Neuronal stem cell (in vitro differentiated cells): Measurements from ENCODE around the gene RPP38.

Source experiments
- DNase-seq: peaks from one replicate; pipeline ENCODE4 v3.0.0-alpha.2; 2013; ENCODE audit warnings: low spot score
- H2AFZ ChIP-seq: one replicate; pipeline ENCODE4 v1.6.1; 2013; ENCODE audit warnings: mild to moderate bottlenecking, low read length, inconsistent platforms
- H2AK5ac ChIP-seq: 2 replicates; pipeline ENCODE4 v1.6.1; 2013; ENCODE audit warnings: low read depth, mild to moderate bottlenecking, inconsistent platforms, low read length, moderate library complexity, mixed read lengths
- H2BK120ac ChIP-seq: 2 replicates; pipeline ENCODE4 v1.6.1; 2013; ENCODE audit warnings: low read depth, mild to moderate bottlenecking, inconsistent platforms, low read length, moderate library complexity, mixed read lengths
- H2BK12ac ChIP-seq: one replicate; pipeline ENCODE4 v1.6.1; 2013; ENCODE audit warnings: low read length, inconsistent platforms
- H2BK15ac ChIP-seq: 2 replicates; pipeline ENCODE4 v1.6.1; 2013; ENCODE audit warnings: mild to moderate bottlenecking, low read length, inconsistent platforms, mixed read lengths
- H2BK5ac ChIP-seq: one replicate; pipeline ENCODE4 v1.6.1; 2013; ENCODE audit warnings: inconsistent platforms, mild to moderate bottlenecking, low read length, moderate library complexity
- H3K14ac ChIP-seq: one replicate; pipeline ENCODE4 v1.6.1; 2013; ENCODE audit warnings: low read length, inconsistent platforms
- H3K18ac ChIP-seq: 2 replicates; pipeline ENCODE4 v1.6.1; 2013; ENCODE audit warnings: low read length, inconsistent platforms
- H3K23ac ChIP-seq: 2 replicates; pipeline ENCODE4 v1.6.1; 2013; ENCODE audit warnings: low read depth, mild to moderate bottlenecking, mixed read lengths, low read length, inconsistent platforms; ENCODE audit not compliant: poor library complexity
- H3K27ac ChIP-seq: replicated peaks from 3 replicates; pipeline ENCODE4 v1.5.1; 2013; ENCODE audit warnings: low read length, inconsistent platforms
- H3K27me3 ChIP-seq, 3 experiments: 2 replicates each; pipeline ENCODE4 v1.6.1; 2013; ENCODE audit warnings: low read length in 3 of 3, mild to moderate bottlenecking in 2 of 3, inconsistent platforms in 1 of 3, low read depth in 1 of 3, mixed read lengths in 1 of 3, moderate library complexity in 1 of 3; ENCODE audit not compliant: control insufficient read depth in 3 of 3, insufficient read depth in 3 of 3
- H3K36me3 ChIP-seq, 2 donors: replicated peaks in 1 of 2; 2 replicates each; pipeline ENCODE4 v1.6.1; 2013; ENCODE audit warnings: low read length in 2 of 2; ENCODE audit not compliant: control insufficient read depth in 2 of 2, insufficient read depth in 2 of 2
- H3K4ac ChIP-seq: 2 replicates; pipeline ENCODE4 v1.6.1; 2013; ENCODE audit warnings: inconsistent platforms, mild to moderate bottlenecking, low read length, moderate library complexity
- H3K4me1 ChIP-seq, 2 donors: 1 replicate in 1 of 2; 2 replicates in 1 of 2; pipeline ENCODE4 v1.6.1; 2013; ENCODE audit warnings: low read length in 2 of 2, low read depth in 1 of 2; ENCODE audit not compliant: control insufficient read depth in 2 of 2, insufficient read depth in 1 of 2
- H3K4me2 ChIP-seq: one replicate; pipeline ENCODE4 v1.6.1; 2013; ENCODE audit warnings: mild to moderate bottlenecking, low read length, inconsistent platforms; ENCODE audit not compliant: insufficient read depth, poor library complexity, severe bottlenecking
- H3K4me3 ChIP-seq, 2 donors: 2 replicates each; pipeline ENCODE4 v1.5.1; 2013; ENCODE audit warnings: low read length in 2 of 2, mild to moderate bottlenecking in 2 of 2, inconsistent platforms in 1 of 2, moderate library complexity in 1 of 2
- H3K79me1 ChIP-seq: one replicate; pipeline ENCODE4 v1.6.1; 2013; ENCODE audit warnings: low read depth, mild to moderate bottlenecking, inconsistent platforms, low read length, moderate library complexity
- H3K9ac ChIP-seq: one replicate; pipeline ENCODE4 v1.6.1; 2013; ENCODE audit warnings: mild to moderate bottlenecking, low read depth, low read length, inconsistent platforms; ENCODE audit not compliant: poor library complexity
- H3K9me3 ChIP-seq, 2 donors: replicated peaks in 1 of 2; 2 replicates each; pipeline versions ENCODE3 to v1.6.1; 2013; ENCODE audit warnings: low read length in 2 of 2, mild to moderate bottlenecking in 2 of 2, inconsistent platforms in 1 of 2, low read depth in 1 of 2, mixed read lengths in 1 of 2, moderate library complexity in 1 of 2; ENCODE audit not compliant: control insufficient read depth in 2 of 2, insufficient read depth in 1 of 2
- H4K8ac ChIP-seq: one replicate; pipeline ENCODE4 v1.6.1; 2013; ENCODE audit warnings: low read depth, mild to moderate bottlenecking, inconsistent platforms, low read length, moderate library complexity
- H4K91ac ChIP-seq: one replicate; pipeline ENCODE4 v1.6.1; 2013; ENCODE audit warnings: low read length, low read depth, mild to moderate bottlenecking, inconsistent platforms; ENCODE audit not compliant: poor library complexity
- WGBS, 2 donors: extraction: QIAGEN DNeasy Blood & Tissue Kit; methylation state at CpG; one replicate each; pipeline ENCODE4 v1.1.7; 2013; ENCODE audit warnings: missing lambda C conversion rate in 2 of 2, mixed read lengths in 1 of 2; ENCODE audit not compliant: insufficient read length in 2 of 2, insufficient replicate concordance in 1 of 2; ENCODE audit errors: extremely low coverage in 2 of 2; 5-methylcytosine and 5-hydroxymethylcytosine counted together

Gene RPP38

GRCh38 chr10:15068802-15069201 is 28.4 kb upstream of the RPP38 start:
- no peak overlapping the region for H3K4me2 ChIP-seq
- no peak overlapping the region for H3K4ac ChIP-seq
- no peak overlapping the region for H2AK5ac ChIP-seq
- no peak overlapping the region for H3K9ac ChIP-seq
- H3K14ac ChIP-seq: no peak overlapping the region
- peaks cover 9 to 12% of the 10 kb centered on the region in 2 donors for H3K9me3 ChIP-seq
- no peak overlapping the region for H2AFZ ChIP-seq
- H2BK5ac ChIP-seq: no peak overlapping the region
- H4K8ac ChIP-seq: no peak overlapping the region
- no peaks in the 10 kb centered on the region for H3K4me1 ChIP-seq
- no peak overlapping the region for H3K23ac ChIP-seq
- H3K18ac ChIP-seq: no peak overlapping the region
- no peak overlapping the region for H2BK15ac ChIP-seq
- H3K79me1 ChIP-seq: no peaks in the 10 kb centered on the region
- H3K27me3 ChIP-seq: no peaks in the 10 kb centered on the region
- H4K91ac ChIP-seq: no peak overlapping the region
- no peak overlapping the region for H3K27ac ChIP-seq
- no peak for DNase-seq
- no CpG with 5 or more reads among the region's 3 CpGs for WGBS, 2 donors
- H2BK120ac ChIP-seq: no peak overlapping the region
- H3K4me3 ChIP-seq: no peak overlapping the region
- H3K36me3 ChIP-seq: peaks cover 0 to 2% of the 10 kb centered on the region in 2 donors
- no peak overlapping the region for H2BK12ac ChIP-seq

- Histone ChIP-seq H3K27me3 (no peaks in the 10 kb centered on the region), H2AK5ac (no peak overlapping the region), H3K79me1 (no peaks in the 10 kb centered on the region), H2BK15ac (no peak overlapping the region), H2BK12ac (no peak overlapping the region), H3K4me1 (no peaks in the 10 kb centered on the region), H3K27ac (no peak overlapping the region), H3K9ac (no peak overlapping the region), H2BK120ac (no peak overlapping the region), H2BK5ac (no peak overlapping the region), H3K23ac (no peak overlapping the region), H3K4ac (no peak overlapping the region), H3K18ac (no peak overlapping the region), H3K14ac (no peak overlapping the region), H3K4me2 (no peak overlapping the region), H2AFZ (no peak overlapping the region), H3K4me3 (no peak overlapping the region), H3K36me3 (peaks cover 0 to 2% of the 10 kb centered on the region in 2 donors), H4K91ac (no peak overlapping the region), H3K9me3 (peaks cover 9 to 17% of the 10 kb centered on the region in 2 donors), H4K8ac (no peak overlapping the region)
- DNase-seq: no peak
- no CpG with 5 or more reads among the region's 4 CpGs for WGBS, 2 donors
Observed at GRCh38 chr10:15069230-15069629, 27.9 kb upstream of the RPP38 start.

- Histone ChIP-seq H3K27ac (no peak overlapping the region), H3K79me1 (no peaks in the 10 kb centered on the region), H3K9me3 (peaks cover 9 to 16% of the 10 kb centered on the region in 2 donors), H3K23ac (no peak overlapping the region), H3K4me3 (no peak overlapping the region), H3K27me3 (no peaks in the 10 kb centered on the region), H2AK5ac (no peak overlapping the region), H2AFZ (no peak overlapping the region), H3K4me2 (no peak overlapping the region), H3K4ac (no peak overlapping the region), H2BK15ac (no peak overlapping the region), H3K14ac (no peak overlapping the region), H3K36me3 (peaks cover 0 to 2% of the 10 kb centered on the region in 2 donors), H4K8ac (no peak overlapping the region), H3K9ac (no peak overlapping the region), H3K18ac (no peak overlapping the region), H2BK5ac (no peak overlapping the region), H2BK12ac (no peak overlapping the region), H3K4me1 (no peaks in the 10 kb centered on the region), H2BK120ac (no peak overlapping the region), H4K91ac (no peak overlapping the region)
- no CpG with 5 or more reads among the region's 5 CpGs for WGBS, 2 donors
- no peak for DNase-seq
Observed at GRCh38 chr10:15072358-15072757, 24.8 kb upstream of the RPP38 start.

GRCh38 chr10:15075421-15075820 is 21.7 kb upstream of the RPP38 start:
- Histone ChIP-seq H3K4me2 (no peak overlapping the region), H3K4me3 (no peak overlapping the region), H3K4ac (no peak overlapping the region), H3K4me1 (no peaks in the 10 kb centered on the region), H2BK15ac (no peak overlapping the region), H3K9me3 (peaks cover 9 to 11% of the 10 kb centered on the region in 2 donors), H3K14ac (no peak overlapping the region), H2AK5ac (no peak overlapping the region), H2BK5ac (no peak overlapping the region), H3K79me1 (no peaks in the 10 kb centered on the region), H3K23ac (no peak overlapping the region), H3K9ac (no peak overlapping the region), H3K27me3 (no peaks in the 10 kb centered on the region), H2AFZ (no peak overlapping the region), H2BK120ac (no peak overlapping the region), H3K27ac (no peak overlapping the region), H4K8ac (no peak overlapping the region), H4K91ac (no peak overlapping the region), H2BK12ac (no peak overlapping the region), H3K36me3 (peaks cover 0 to 2% of the 10 kb centered on the region in 2 donors), H3K18ac (no peak overlapping the region)
- WGBS, 2 donors: no CpG with 5 or more reads among the region's 3 CpGs
- DNase-seq: no peak
